Measurements from ENCODE around the gene LZTS2. TPM values are rescaled to one million over a fixed set of nuclear protein-coding genes. Genes with fewer than 3 reads are reported as not detected.

Gene LZTS2
- total and polyA plus RNA-seq, 2 experiments from 2014 or later = 73.6 to 90.7 TPM

GRCh38 chr10:101016814-101017213, 17.2 kb downstream of the LZTS2 start:
- 76% methylated on average over 5 of the region's 5 CpGs for WGBS (ENCODE audit: low lambda C conversion rate, missing lambda C conversion rate)
- Histone ChIP-seq H3K79me2 (no peaks in the 10 kb centered on the region), H3K4me1 (ENCODE audit: insufficient read depth) (peaks cover 15% of the 10 kb centered on the region), H4K20me1 (ENCODE audit: insufficient read depth, poor library complexity, severe bottlenecking) (no peaks in the 10 kb centered on the region), H3K27me3 (peaks cover 4% of the 10 kb centered on the region), H3K27ac (no peak overlapping the region), H2AFZ (no peak overlapping the region), H3K36me3 (replicated peaks; ENCODE audit: insufficient read depth, low read depth) (no peaks in the 10 kb centered on the region), H3K4me2 (no peak overlapping the region), H3K9me3 (ENCODE audit: low read depth) (no peaks in the 10 kb centered on the region), H3K4me3 (no peak overlapping the region), H3K9me2 (replicated peaks; ENCODE audit: insufficient read depth) (no peaks in the 10 kb centered on the region)
- TF ChIP-seq EZH2 (IDR thresholded peaks at IDR 0.05; ENCODE audit: borderline replicate concordance) (no peak), EZH2phosphoT487 (IDR thresholded peaks at IDR 0.05; ENCODE audit: low read depth, severe bottlenecking, unreplicated experiment) (no peak), CTCF (IDR thresholded peaks at IDR 0.05; ENCODE audit: poor library complexity) (no peak)
- DNase-seq (ENCODE audit: low spot score) = no peak

GRCh38 chr10:101018118-101018599, 18.6 kb downstream of the LZTS2 start:
- H2AFZ ChIP-seq = no peak overlapping the region

GRCh38 chr10:101018600-101019439, 19.2 kb downstream of the LZTS2 start:
- Histone ChIP-seq H3K4me1 (ENCODE audit: insufficient read depth) (peaks cover 9% of the 10 kb centered on the region), H3K27ac (no peak overlapping the region), H4K20me1 (ENCODE audit: insufficient read depth, poor library complexity, severe bottlenecking) (no peaks in the 10 kb centered on the region), H3K36me3 (replicated peaks; ENCODE audit: insufficient read depth, low read depth) (no peaks in the 10 kb centered on the region), H3K79me2 (no peaks in the 10 kb centered on the region), H3K4me2 (peak overlapping the region; percentile 69), H3K9me2 (replicated peaks; ENCODE audit: insufficient read depth) (no peaks in the 10 kb centered on the region), H3K9me3 (ENCODE audit: low read depth) (no peaks in the 10 kb centered on the region), H2AFZ (no peak overlapping the region), H3K4me3 (no peak overlapping the region), H3K27me3 (peaks cover 4% of the 10 kb centered on the region)
- 19% methylated on average over 42 of the region's 45 CpGs for WGBS (ENCODE audit: low lambda C conversion rate, missing lambda C conversion rate)
- TF ChIP-seq EZH2phosphoT487 (IDR thresholded peaks at IDR 0.05; ENCODE audit: low read depth, severe bottlenecking, unreplicated experiment) (no peak), CTCF (IDR thresholded peaks at IDR 0.05; ENCODE audit: poor library complexity) (peak; percentile 89)
- DNase-seq (ENCODE audit: low spot score) = peak; percentile 94

More at GRCh38 chr10:101018118-101018599, 18.6 kb downstream of the LZTS2 start:
- H3K9me2 ChIP-seq (replicated peaks; ENCODE audit: insufficient read depth) = no peaks in the 10 kb centered on the region
- H3K27me3 ChIP-seq = peaks cover 4% of the 10 kb centered on the region
- H3K9me3 ChIP-seq (ENCODE audit: low read depth) = no peaks in the 10 kb centered on the region
- no peak overlapping the region for H3K4me3 ChIP-seq
- peak overlapping the region; percentile 69 for H3K4me2 ChIP-seq
- H3K4me1 ChIP-seq (ENCODE audit: insufficient read depth) = peaks cover 12% of the 10 kb centered on the region
- no peaks in the 10 kb centered on the region for H4K20me1 ChIP-seq (ENCODE audit: insufficient read depth, poor library complexity, severe bottlenecking)
- 49% methylated on average over 15 of the region's 20 CpGs for WGBS (ENCODE audit: low lambda C conversion rate, missing lambda C conversion rate)
- no peak for TF ChIP-seq EZH2 (IDR thresholded peaks at IDR 0.05; ENCODE audit: borderline replicate concordance)
- DNase-seq (ENCODE audit: low spot score) = no peak
- no peaks in the 10 kb centered on the region for H3K79me2 ChIP-seq
- no peak overlapping the region for H3K27ac ChIP-seq
- H3K36me3 ChIP-seq (replicated peaks; ENCODE audit: insufficient read depth, low read depth) = no peaks in the 10 kb centered on the region

GRCh38 chr10:101019440-101019703, 19.8 kb downstream of the LZTS2 start:
- TF ChIP-seq CTCF (IDR thresholded peaks at IDR 0.05; ENCODE audit: poor library complexity) = no peak
- no peak for TF ChIP-seq EZH2 (IDR thresholded peaks at IDR 0.05; ENCODE audit: borderline replicate concordance)
- TF ChIP-seq EZH2phosphoT487 (IDR thresholded peaks at IDR 0.05; ENCODE audit: low read depth, severe bottlenecking, unreplicated experiment) = no peak
- H3K4me3 ChIP-seq = no peak overlapping the region
- no peaks in the 10 kb centered on the region for H3K9me3 ChIP-seq (ENCODE audit: low read depth)
- peaks cover 4% of the 10 kb centered on the region for H3K27me3 ChIP-seq
- no peaks in the 10 kb centered on the region for H4K20me1 ChIP-seq (ENCODE audit: insufficient read depth, poor library complexity, severe bottlenecking)
- DNase-seq (ENCODE audit: low spot score) = no peak
- H2AFZ ChIP-seq = no peak overlapping the region
- peaks cover 9% of the 10 kb centered on the region for H3K4me1 ChIP-seq (ENCODE audit: insufficient read depth)
- H3K79me2 ChIP-seq = no peaks in the 10 kb centered on the region
- WGBS (ENCODE audit: low lambda C conversion rate, missing lambda C conversion rate) = 53% methylated on average over 2 of the region's 2 CpGs
- H3K9me2 ChIP-seq (replicated peaks; ENCODE audit: insufficient read depth) = no peaks in the 10 kb centered on the region
- H3K27ac ChIP-seq = no peak overlapping the region
- no peaks in the 10 kb centered on the region for H3K36me3 ChIP-seq (replicated peaks; ENCODE audit: insufficient read depth, low read depth)
- H3K4me2 ChIP-seq = peak overlapping the region; percentile 69

All from hepatocyte (in vitro differentiated cells).